Neuronal stem cell (in vitro differentiated cells): ENCODE measurements around the gene SLC25A26.

Experiments
- DNase-seq: peaks from one replicate; pipeline ENCODE4 v3.0.0-alpha.2; 2013; ENCODE audit warnings: low spot score
- H2AFZ ChIP-seq: one replicate; pipeline ENCODE4 v1.6.1; 2013; ENCODE audit warnings: mild to moderate bottlenecking, low read length, inconsistent platforms
- H2AK5ac ChIP-seq: 2 replicates; pipeline ENCODE4 v1.6.1; 2013; ENCODE audit warnings: low read depth, mild to moderate bottlenecking, inconsistent platforms, low read length, moderate library complexity, mixed read lengths
- H2BK120ac ChIP-seq: 2 replicates; pipeline ENCODE4 v1.6.1; 2013; ENCODE audit warnings: low read depth, mild to moderate bottlenecking, inconsistent platforms, low read length, moderate library complexity, mixed read lengths
- H2BK12ac ChIP-seq: one replicate; pipeline ENCODE4 v1.6.1; 2013; ENCODE audit warnings: low read length, inconsistent platforms
- H2BK15ac ChIP-seq: 2 replicates; pipeline ENCODE4 v1.6.1; 2013; ENCODE audit warnings: mild to moderate bottlenecking, low read length, inconsistent platforms, mixed read lengths
- H2BK5ac ChIP-seq: one replicate; pipeline ENCODE4 v1.6.1; 2013; ENCODE audit warnings: inconsistent platforms, mild to moderate bottlenecking, low read length, moderate library complexity
- H3K14ac ChIP-seq: one replicate; pipeline ENCODE4 v1.6.1; 2013; ENCODE audit warnings: low read length, inconsistent platforms
- H3K18ac ChIP-seq: 2 replicates; pipeline ENCODE4 v1.6.1; 2013; ENCODE audit warnings: low read length, inconsistent platforms
- H3K23ac ChIP-seq: 2 replicates; pipeline ENCODE4 v1.6.1; 2013; ENCODE audit warnings: low read depth, mild to moderate bottlenecking, mixed read lengths, low read length, inconsistent platforms; ENCODE audit not compliant: poor library complexity
- H3K27ac ChIP-seq: replicated peaks from 3 replicates; pipeline ENCODE4 v1.5.1; 2013; ENCODE audit warnings: low read length, inconsistent platforms
- H3K27me3 ChIP-seq, 3 experiments: 2 replicates each; pipeline ENCODE4 v1.6.1; 2013; ENCODE audit warnings: low read length in 3 of 3, mild to moderate bottlenecking in 2 of 3, inconsistent platforms in 1 of 3, low read depth in 1 of 3, mixed read lengths in 1 of 3, moderate library complexity in 1 of 3; ENCODE audit not compliant: control insufficient read depth in 3 of 3, insufficient read depth in 3 of 3
- H3K36me3 ChIP-seq, 2 donors: replicated peaks in 1 of 2; 2 replicates each; pipeline ENCODE4 v1.6.1; 2013; ENCODE audit warnings: low read length in 2 of 2; ENCODE audit not compliant: control insufficient read depth in 2 of 2, insufficient read depth in 2 of 2
- H3K4ac ChIP-seq: 2 replicates; pipeline ENCODE4 v1.6.1; 2013; ENCODE audit warnings: inconsistent platforms, mild to moderate bottlenecking, low read length, moderate library complexity
- H3K4me1 ChIP-seq, 2 donors: 1 replicate in 1 of 2; 2 replicates in 1 of 2; pipeline ENCODE4 v1.6.1; 2013; ENCODE audit warnings: low read length in 2 of 2, low read depth in 1 of 2; ENCODE audit not compliant: control insufficient read depth in 2 of 2, insufficient read depth in 1 of 2
- H3K4me2 ChIP-seq: one replicate; pipeline ENCODE4 v1.6.1; 2013; ENCODE audit warnings: mild to moderate bottlenecking, low read length, inconsistent platforms; ENCODE audit not compliant: insufficient read depth, poor library complexity, severe bottlenecking
- H3K4me3 ChIP-seq, 2 donors: 2 replicates each; pipeline ENCODE4 v1.5.1; 2013; ENCODE audit warnings: low read length in 2 of 2, mild to moderate bottlenecking in 2 of 2, inconsistent platforms in 1 of 2, moderate library complexity in 1 of 2
- H3K79me1 ChIP-seq: one replicate; pipeline ENCODE4 v1.6.1; 2013; ENCODE audit warnings: low read depth, mild to moderate bottlenecking, inconsistent platforms, low read length, moderate library complexity
- H3K9ac ChIP-seq: one replicate; pipeline ENCODE4 v1.6.1; 2013; ENCODE audit warnings: mild to moderate bottlenecking, low read depth, low read length, inconsistent platforms; ENCODE audit not compliant: poor library complexity
- H3K9me3 ChIP-seq, 2 donors: replicated peaks in 1 of 2; 2 replicates each; pipeline versions ENCODE3 to v1.6.1; 2013; ENCODE audit warnings: low read length in 2 of 2, mild to moderate bottlenecking in 2 of 2, inconsistent platforms in 1 of 2, low read depth in 1 of 2, mixed read lengths in 1 of 2, moderate library complexity in 1 of 2; ENCODE audit not compliant: control insufficient read depth in 2 of 2, insufficient read depth in 1 of 2
- H4K8ac ChIP-seq: one replicate; pipeline ENCODE4 v1.6.1; 2013; ENCODE audit warnings: low read depth, mild to moderate bottlenecking, inconsistent platforms, low read length, moderate library complexity
- H4K91ac ChIP-seq: one replicate; pipeline ENCODE4 v1.6.1; 2013; ENCODE audit warnings: low read length, low read depth, mild to moderate bottlenecking, inconsistent platforms; ENCODE audit not compliant: poor library complexity
- WGBS, 2 donors: extraction: QIAGEN DNeasy Blood & Tissue Kit; methylation state at CpG; one replicate each; pipeline ENCODE4 v1.1.7; 2013; ENCODE audit warnings: missing lambda C conversion rate in 2 of 2, mixed read lengths in 1 of 2; ENCODE audit not compliant: insufficient read length in 2 of 2, insufficient replicate concordance in 1 of 2; ENCODE audit errors: extremely low coverage in 2 of 2; 5-methylcytosine and 5-hydroxymethylcytosine counted together

SLC25A26 gene

GRCh38 chr3:66353530-66353929, 132.7 kb downstream of the SLC25A26 start:
- no CpG with 5 or more reads among the region's 6 CpGs for WGBS, 2 donors
- H4K8ac ChIP-seq, result no peak overlapping the region
- DNase-seq, result no peak
- no peak overlapping the region for H2AK5ac ChIP-seq
- no peaks in the 10 kb centered on the region for H3K36me3 ChIP-seq
- no peak overlapping the region for H4K91ac ChIP-seq
- H2BK120ac ChIP-seq, result no peak overlapping the region
- peaks cover 0 to 4% of the 10 kb centered on the region in 2 donors for H3K4me1 ChIP-seq
- no peak overlapping the region for H3K14ac ChIP-seq
- no peaks in the 10 kb centered on the region for H3K79me1 ChIP-seq
- no peak overlapping the region for H2BK12ac ChIP-seq
- no peak overlapping the region for H3K23ac ChIP-seq
- no peak overlapping the region for H3K9ac ChIP-seq
- H2BK5ac ChIP-seq, result no peak overlapping the region
- H3K27ac ChIP-seq, result no peak overlapping the region
- no peaks in the 10 kb centered on the region for H3K9me3 ChIP-seq
- no peak overlapping the region for H3K4me2 ChIP-seq
- no peak overlapping the region for H3K18ac ChIP-seq
- no peaks in the 10 kb centered on the region for H3K27me3 ChIP-seq
- no peak overlapping the region for H3K4ac ChIP-seq
- H2AFZ ChIP-seq, result no peak overlapping the region
- no peak overlapping the region for H2BK15ac ChIP-seq
- H3K4me3 ChIP-seq, result no peak overlapping the region

- no peaks in the 10 kb centered on the region for H3K9me3 ChIP-seq
- no peak overlapping the region for H2BK15ac ChIP-seq
- no peak overlapping the region for H3K9ac ChIP-seq
- H3K14ac ChIP-seq, result no peak overlapping the region
- WGBS, 2 donors, result no CpG with 5 or more reads among the region's 2 CpGs
- H2BK12ac ChIP-seq, result no peak overlapping the region
- no peak for DNase-seq
- H3K79me1 ChIP-seq, result no peaks in the 10 kb centered on the region
- H2BK120ac ChIP-seq, result no peak overlapping the region
- H3K27me3 ChIP-seq, result no peaks in the 10 kb centered on the region
- H2AFZ ChIP-seq, result no peak overlapping the region
- no peak overlapping the region for H3K4me3 ChIP-seq
- no peak overlapping the region for H4K8ac ChIP-seq
- no peaks in the 10 kb centered on the region for H3K4me1 ChIP-seq
- H3K4me2 ChIP-seq, result no peak overlapping the region
- H2BK5ac ChIP-seq, result no peak overlapping the region
- H4K91ac ChIP-seq, result no peak overlapping the region
- no peak overlapping the region for H3K18ac ChIP-seq
- no peak overlapping the region for H2AK5ac ChIP-seq
- H3K4ac ChIP-seq, result no peak overlapping the region
- no peaks in the 10 kb centered on the region for H3K36me3 ChIP-seq
- no peak overlapping the region for H3K27ac ChIP-seq
- H3K23ac ChIP-seq, result no peak overlapping the region
Measured at GRCh38 chr3:66354001-66354400, 133.2 kb downstream of the SLC25A26 start.

DNA sequence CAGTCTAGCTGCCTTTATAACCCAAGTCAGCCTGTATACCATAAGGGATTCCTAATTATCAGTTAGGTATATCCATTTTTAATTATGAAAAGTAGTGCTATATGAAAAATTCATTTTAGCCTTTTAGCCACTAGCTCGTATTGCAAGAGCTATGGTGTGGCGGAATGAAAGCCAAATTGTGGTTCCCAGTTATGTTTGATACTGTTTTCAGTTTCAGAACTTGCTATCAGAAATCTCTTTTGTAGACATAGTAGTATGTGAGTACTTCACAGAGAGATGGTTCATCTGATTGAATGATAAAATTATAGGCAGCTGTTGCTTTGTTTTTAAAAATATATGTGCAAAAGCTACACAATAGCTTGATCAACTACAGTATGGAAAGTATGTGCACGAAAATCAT, 134.6 kb downstream of the SLC25A26 start:
- Histone ChIP-seq H3K14ac (no peak overlapping the region), H3K23ac (no peak overlapping the region), H3K36me3 (no peaks in the 10 kb centered on the region), H4K91ac (no peak overlapping the region), H3K27ac (no peak overlapping the region), H3K18ac (no peak overlapping the region), H3K9ac (no peak overlapping the region), H4K8ac (no peak overlapping the region), H3K79me1 (no peaks in the 10 kb centered on the region), H2AK5ac (no peak overlapping the region), H2AFZ (no peak overlapping the region), H3K4ac (no peak overlapping the region), H3K4me2 (no peak overlapping the region), H3K27me3 (no peaks in the 10 kb centered on the region), H2BK15ac (no peak overlapping the region), H2BK5ac (no peak overlapping the region), H2BK12ac (no peak overlapping the region), H3K9me3 (no peaks in the 10 kb centered on the region), H2BK120ac (no peak overlapping the region), H3K4me3 (no peak overlapping the region), H3K4me1 (no peaks in the 10 kb centered on the region)
- DNase-seq, result no peak
- no CpG with 5 or more reads among the region's 3 CpGs for WGBS, 2 donors

GRCh38 chr3:66355997-66356396, 135.2 kb downstream of the SLC25A26 start:
- H2BK12ac ChIP-seq, result no peak overlapping the region
- no peaks in the 10 kb centered on the region for H3K27me3 ChIP-seq
- no peak overlapping the region for H3K14ac ChIP-seq
- no peak overlapping the region for H2AK5ac ChIP-seq
- no peak for DNase-seq
- no peak overlapping the region for H3K9ac ChIP-seq
- no peak overlapping the region for H3K23ac ChIP-seq
- no peak overlapping the region for H3K27ac ChIP-seq
- no peak overlapping the region for H4K91ac ChIP-seq
- H3K4ac ChIP-seq, result no peak overlapping the region
- H4K8ac ChIP-seq, result no peak overlapping the region
- H3K18ac ChIP-seq, result no peak overlapping the region
- no peak overlapping the region for H3K4me3 ChIP-seq
- no peaks in the 10 kb centered on the region for H3K36me3 ChIP-seq
- H3K9me3 ChIP-seq, result no peaks in the 10 kb centered on the region
- no peaks in the 10 kb centered on the region for H3K4me1 ChIP-seq
- H3K79me1 ChIP-seq, result no peaks in the 10 kb centered on the region
- no peak overlapping the region for H3K4me2 ChIP-seq
- H2BK120ac ChIP-seq, result no peak overlapping the region
- no peak overlapping the region for H2BK5ac ChIP-seq
- H2AFZ ChIP-seq, result no peak overlapping the region
- WGBS, 2 donors, result no CpG with 5 or more reads among the region's 1 CpG
- H2BK15ac ChIP-seq, result no peak overlapping the region
